ENCODE data around the gene MIS18A.

The MIS18A gene

GRCh38 chr21:32249511-32250280 lies 29.2 kb downstream of the MIS18A start:
- DNase-seq: no peak

GRCh38 chr21:32248571-32249461 lies 30.0 kb downstream of the MIS18A start:
- DNase-seq: no peak

GRCh38 chr21:32246571-32247140 lies 32.2 kb downstream of the MIS18A start:
- DNase-seq: no peak

- no peak for DNase-seq
These were observed 32.9 kb downstream of the MIS18A start for GRCh38 chr21:32245971-32246370.

- DNase-seq: peak; percentile 51
These were observed 37.8 kb downstream of the MIS18A start for GRCh38 chr21:32240851-32241687.

GRCh38 chr21:32239551-32239950 lies 39.3 kb downstream of the MIS18A start:
- no peak for DNase-seq

GRCh38 chr21:32238063-32238462 lies 40.8 kb downstream of the MIS18A start:
- DNase-seq: no peak

GRCh38 chr21:32237021-32237420 lies 41.8 kb downstream of the MIS18A start:
- DNase-seq: no peak

- no peak for DNase-seq
These were observed 45.0 kb downstream of the MIS18A start for GRCh38 chr21:32233722-32234301.

- no peak for DNase-seq
These were observed 45.7 kb downstream of the MIS18A start for GRCh38 chr21:32233055-32233546.

GRCh38 chr21:32226444-32226843 lies 52.4 kb downstream of the MIS18A start:
- DNase-seq: no peak

Data from fibroblast of skin of back (primary cell).